ENCODE results near the gene HDAC8. TPM values are rescaled to one million over a fixed set of nuclear protein-coding genes. Genes with fewer than 3 reads are reported as not detected.

The HDAC8 gene
- total and polyA plus RNA-seq, 2 experiments from 2014 or later: 36.6 to 40.3 TPM

DNA sequence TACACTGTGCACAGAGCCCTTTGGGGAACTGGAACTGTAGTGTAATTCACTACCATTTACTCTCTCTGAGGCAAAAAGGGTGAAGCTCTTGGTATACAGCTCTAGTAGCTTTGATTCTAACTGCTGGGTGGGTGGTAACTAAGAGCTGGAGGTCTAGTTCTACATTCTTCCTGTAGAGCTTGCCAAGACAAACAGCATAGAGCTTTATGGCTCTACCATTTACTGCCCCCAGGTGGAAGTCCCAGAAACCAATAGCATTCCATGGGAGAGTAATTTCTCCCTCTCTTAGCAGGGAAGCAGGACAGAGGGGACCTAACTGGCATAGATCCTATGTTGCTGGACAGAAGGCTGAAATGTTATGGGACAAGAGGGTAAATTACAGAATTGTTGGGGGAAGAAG, 26.7 kb downstream of the HDAC8 start:
- DNase-seq (ENCODE audit: low read depth in 1 of 2, low spot score in 1 of 2): peak in 1 of 2 donors; percentile 37
- TF ChIP-seq, protein P1, sequence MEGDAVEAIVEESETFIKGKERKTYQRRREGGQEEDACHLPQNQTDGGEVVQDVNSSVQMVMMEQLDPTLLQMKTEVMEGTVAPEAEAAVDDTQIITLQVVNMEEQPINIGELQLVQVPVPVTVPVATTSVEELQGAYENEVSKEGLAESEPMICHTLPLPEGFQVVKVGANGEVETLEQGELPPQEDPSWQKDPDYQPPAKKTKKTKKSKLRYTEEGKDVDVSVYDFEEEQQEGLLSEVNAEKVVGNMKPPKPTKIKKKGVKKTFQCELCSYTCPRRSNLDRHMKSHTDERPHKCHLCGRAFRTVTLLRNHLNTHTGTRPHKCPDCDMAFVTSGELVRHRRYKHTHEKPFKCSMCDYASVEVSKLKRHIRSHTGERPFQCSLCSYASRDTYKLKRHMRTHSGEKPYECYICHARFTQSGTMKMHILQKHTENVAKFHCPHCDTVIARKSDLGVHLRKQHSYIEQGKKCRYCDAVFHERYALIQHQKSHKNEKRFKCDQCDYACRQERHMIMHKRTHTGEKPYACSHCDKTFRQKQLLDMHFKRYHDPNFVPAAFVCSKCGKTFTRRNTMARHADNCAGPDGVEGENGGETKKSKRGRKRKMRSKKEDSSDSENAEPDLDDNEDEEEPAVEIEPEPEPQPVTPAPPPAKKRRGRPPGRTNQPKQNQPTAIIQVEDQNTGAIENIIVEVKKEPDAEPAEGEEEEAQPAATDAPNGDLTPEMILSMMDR (IDR thresholded peaks at IDR 0.05; ENCODE audit: low read depth, low read length): peak; percentile 34
- H3K27ac ChIP-seq: no peak overlapping the region
- H3K27me3 ChIP-seq: no peaks in the 10 kb centered on the region
- H3K36me3 ChIP-seq: no peaks in the 10 kb centered on the region
- H3K4me3 ChIP-seq: no peak overlapping the region
- no peaks in the 10 kb centered on the region for H3K4me1 ChIP-seq (ENCODE audit: low read depth)
- H3K9me3 ChIP-seq (ENCODE audit: low read depth): no peaks in the 10 kb centered on the region

DNA sequence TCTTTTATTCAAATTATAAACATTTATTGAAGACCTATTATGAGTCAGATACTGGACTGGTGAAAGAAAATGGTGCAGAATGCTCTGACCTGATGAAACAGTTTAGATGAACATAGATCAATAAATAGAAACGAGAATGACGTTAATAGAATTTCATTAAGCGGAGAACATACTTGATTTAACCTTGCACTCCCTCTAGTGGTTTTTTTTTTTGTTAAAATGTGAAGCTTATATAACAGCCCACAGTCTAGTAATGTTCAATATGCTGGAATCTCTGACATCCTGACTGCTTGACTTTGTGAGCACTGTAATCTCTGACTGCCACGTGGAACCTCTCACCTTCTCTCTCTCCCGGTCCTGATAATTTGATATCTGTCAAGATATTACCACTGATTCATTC, 32.3 kb downstream of the HDAC8 start:
- Histone ChIP-seq H3K4me3 (no peak overlapping the region), H3K9me3 (ENCODE audit: low read depth) (no peaks in the 10 kb centered on the region), H3K27me3 (no peaks in the 10 kb centered on the region), H3K4me1 (ENCODE audit: low read depth) (no peaks in the 10 kb centered on the region), H3K27ac (no peak overlapping the region), H3K36me3 (no peaks in the 10 kb centered on the region)
- TF ChIP-seq, protein P1 (IDR thresholded peaks at IDR 0.05; ENCODE audit: low read depth, low read length): peak; percentile 31
- DNase-seq (ENCODE audit: low read depth in 1 of 2, low spot score in 1 of 2): peak; percentile 6 to 46

DNA sequence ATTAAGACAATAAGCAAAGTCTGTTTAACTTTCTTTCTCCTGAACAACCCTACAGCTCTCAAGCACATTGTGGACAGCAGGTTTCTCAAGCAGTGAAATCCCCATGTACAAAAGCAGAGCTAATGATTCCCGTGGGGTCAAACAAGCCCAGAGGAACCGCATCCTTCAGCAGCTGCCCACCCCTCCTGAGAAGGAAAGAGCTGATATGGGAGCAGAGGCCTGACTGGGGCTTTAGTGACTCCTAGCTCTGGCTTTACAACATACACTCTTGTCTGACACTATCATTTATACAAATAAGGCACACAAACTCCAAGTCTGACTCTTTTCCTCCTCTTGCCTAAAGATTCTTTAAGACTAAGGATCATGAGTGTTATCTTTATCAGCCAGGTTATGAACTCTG, 32.8 kb downstream of the HDAC8 start:
- peak in 1 of 2 donors; percentile 1 for DNase-seq (ENCODE audit: low read depth in 1 of 2, low spot score in 1 of 2)
- TF ChIP-seq, protein P1 (IDR thresholded peaks at IDR 0.05; ENCODE audit: low read depth, low read length): no peak

DNA sequence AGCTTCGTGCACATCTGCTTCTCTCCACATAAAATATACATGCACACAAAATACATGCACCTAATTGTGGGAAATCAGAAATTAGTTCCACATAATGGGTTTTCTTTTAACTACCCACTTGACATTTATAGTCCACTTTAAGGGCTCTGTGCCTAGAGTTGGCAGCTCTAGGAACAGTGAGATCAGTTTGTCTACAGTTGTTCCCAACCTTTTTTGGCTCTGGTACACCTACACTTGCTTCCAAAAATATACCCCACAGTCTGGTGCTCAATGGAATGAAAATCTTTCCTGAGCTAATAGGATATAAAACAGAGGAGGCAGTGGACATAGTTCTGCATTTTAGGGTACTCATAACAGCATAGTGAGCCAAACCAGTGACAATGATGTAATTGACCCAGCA, 36.1 kb downstream of the HDAC8 start:
- H3K36me3 ChIP-seq: no peaks in the 10 kb centered on the region
- DNase-seq (ENCODE audit: low read depth in 1 of 2, low spot score in 1 of 2): no peak
- H3K27ac ChIP-seq: no peak overlapping the region

More for the DNA sequence above, 32.8 kb downstream of the HDAC8 start:
- no peaks in the 10 kb centered on the region for H3K27me3 ChIP-seq
- H3K36me3 ChIP-seq: no peaks in the 10 kb centered on the region
- H3K9me3 ChIP-seq (ENCODE audit: low read depth): no peaks in the 10 kb centered on the region
- no peak overlapping the region for H3K27ac ChIP-seq
- no peaks in the 10 kb centered on the region for H3K4me1 ChIP-seq (ENCODE audit: low read depth)
- H3K4me3 ChIP-seq: no peak overlapping the region

DNA sequence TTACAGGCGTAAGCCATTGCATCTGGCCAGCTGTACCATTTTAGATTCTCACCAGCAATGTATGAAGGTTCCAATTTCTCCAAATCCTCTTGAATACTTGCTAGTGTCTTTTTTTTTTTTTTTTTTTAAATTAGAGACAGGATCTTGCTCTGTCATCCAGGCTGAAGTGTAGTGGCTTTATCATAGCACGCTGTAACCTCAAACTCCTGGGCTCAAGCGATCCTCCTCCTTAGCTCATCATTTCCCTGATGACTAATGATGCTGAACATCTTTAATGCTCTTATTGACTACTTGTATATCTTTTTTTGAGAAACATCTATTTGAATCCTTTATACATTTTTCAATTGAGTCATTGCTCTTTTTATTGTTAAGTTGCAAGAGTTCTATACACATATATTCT, 40.3 kb downstream of the HDAC8 start:
- no peak overlapping the region for H3K27ac ChIP-seq
- peak in 1 of 2 donors; percentile 3 for DNase-seq (ENCODE audit: low read depth in 1 of 2, low spot score in 1 of 2)
- H3K27me3 ChIP-seq: no peaks in the 10 kb centered on the region
- TF ChIP-seq, protein P1 (IDR thresholded peaks at IDR 0.05; ENCODE audit: low read depth, low read length): no peak
- H3K4me3 ChIP-seq: no peak overlapping the region
- no peaks in the 10 kb centered on the region for H3K9me3 ChIP-seq (ENCODE audit: low read depth)
- no peaks in the 10 kb centered on the region for H3K36me3 ChIP-seq
- H3K4me1 ChIP-seq (ENCODE audit: low read depth): no peaks in the 10 kb centered on the region

More for the DNA sequence above, 36.1 kb downstream of the HDAC8 start:
- no peaks in the 10 kb centered on the region for H3K9me3 ChIP-seq (ENCODE audit: low read depth)
- no peak overlapping the region for H3K4me3 ChIP-seq
- no peaks in the 10 kb centered on the region for H3K27me3 ChIP-seq
- no peaks in the 10 kb centered on the region for H3K4me1 ChIP-seq (ENCODE audit: low read depth)
- TF ChIP-seq, protein P1 (IDR thresholded peaks at IDR 0.05; ENCODE audit: low read depth, low read length): no peak

Data from cardiac muscle cell (in vitro differentiated cells and primary cell).